ENCODE data around the gene MYO3A.
"Not testable (repeated sequence)": the region's sequence is repeated elsewhere in the genome, so short reads cannot be mapped to it uniquely, and the experiment has no call there.

MYO3A gene

DNA sequence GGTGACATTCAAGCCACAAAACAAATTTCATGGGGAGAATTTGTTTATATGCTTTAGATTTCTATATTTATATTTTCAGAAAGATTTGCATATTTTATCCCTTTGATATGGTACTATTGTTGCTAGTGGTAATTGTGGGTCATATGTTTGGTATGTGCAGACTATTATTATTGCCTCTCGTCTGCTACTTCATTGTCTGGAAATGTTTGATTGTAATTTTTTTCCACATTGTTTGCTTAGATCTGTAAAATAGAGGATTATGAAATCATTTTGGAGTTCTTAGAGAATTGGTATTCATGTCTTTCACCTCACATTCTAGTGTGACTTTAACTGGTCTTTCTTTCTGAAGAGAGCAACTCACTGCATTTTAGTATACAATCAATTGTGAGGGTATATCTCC lies 44.7 kb downstream of the MYO3A start:
- DNase-seq = no peak

GRCh38 chr10:25982107-25982506 lies 48.1 kb downstream of the MYO3A start:
- DNase-seq = no peak

DNA sequence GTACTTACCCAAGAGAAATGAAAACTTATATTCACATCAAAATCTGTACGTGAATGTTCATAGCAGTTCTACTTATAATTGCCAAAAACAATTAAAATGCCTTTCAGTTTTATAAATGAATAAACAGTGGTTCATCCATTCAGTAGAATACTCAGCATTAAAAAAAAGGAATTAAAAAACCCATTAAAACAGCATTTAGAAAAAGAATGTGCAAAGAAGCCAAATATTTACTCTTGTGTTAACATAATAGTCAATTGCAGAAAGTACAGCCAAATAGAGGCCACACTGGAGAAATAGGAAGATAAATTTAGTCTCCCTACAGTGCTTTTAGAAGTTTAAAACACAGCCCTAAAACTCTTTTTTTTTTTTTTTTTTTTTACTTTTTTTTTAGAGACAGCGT lies 54.6 kb downstream of the MYO3A start:
- no peak for DNase-seq

GRCh38 chr10:25989951-25990350 lies 55.9 kb downstream of the MYO3A start:
- DNase-seq = no peak

- DNase-seq = no peak
These were observed 65.4 kb downstream of the MYO3A start for GRCh38 chr10:25999295-25999981.

GRCh38 chr10:26000971-26001370 lies 66.9 kb downstream of the MYO3A start:
- DNase-seq = no peak

DNA sequence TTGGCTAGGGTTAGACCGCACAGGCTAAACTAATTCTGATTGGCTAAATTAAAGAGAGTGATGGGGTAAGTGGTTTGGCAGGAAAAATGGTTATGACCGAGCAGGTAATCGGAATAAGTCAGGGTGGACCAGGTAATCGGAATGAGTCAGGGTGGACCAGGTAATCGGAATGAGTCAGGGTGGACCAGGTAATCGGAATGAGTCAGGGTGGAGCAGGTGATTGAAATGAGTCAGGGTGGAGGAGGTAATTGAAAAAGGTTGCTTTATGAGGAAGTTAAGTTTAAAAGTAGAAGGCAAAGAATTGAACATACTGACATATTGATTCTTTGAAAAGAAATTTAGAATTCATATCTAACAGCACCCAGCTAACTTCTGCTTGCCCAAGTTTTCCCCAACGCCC lies 68.4 kb downstream of the MYO3A start:
- DNase-seq = not testable (repeated sequence)

DNA sequence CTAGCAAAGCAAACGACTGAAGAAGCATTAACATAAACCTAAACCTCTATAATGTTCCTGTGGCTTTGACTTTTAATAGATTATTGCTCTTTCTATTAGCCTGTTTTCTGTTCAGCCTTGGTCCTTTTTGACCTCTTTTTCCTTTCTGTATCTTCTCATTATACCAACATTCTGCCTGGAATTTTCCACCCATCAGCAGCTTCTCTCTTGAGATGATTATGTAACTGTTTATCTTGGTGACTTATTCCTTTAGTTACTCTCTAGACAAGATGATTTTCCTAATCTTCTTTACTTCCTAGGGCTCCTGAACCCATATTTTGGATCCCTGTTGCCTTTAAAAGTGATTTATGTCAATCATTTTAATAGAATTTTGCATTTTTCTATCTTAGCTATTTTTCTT lies 81.1 kb downstream of the MYO3A start:
- DNase-seq = no peak

GRCh38 chr10:26022831-26023230 lies 88.8 kb downstream of the MYO3A start:
- no peak for DNase-seq

DNA sequence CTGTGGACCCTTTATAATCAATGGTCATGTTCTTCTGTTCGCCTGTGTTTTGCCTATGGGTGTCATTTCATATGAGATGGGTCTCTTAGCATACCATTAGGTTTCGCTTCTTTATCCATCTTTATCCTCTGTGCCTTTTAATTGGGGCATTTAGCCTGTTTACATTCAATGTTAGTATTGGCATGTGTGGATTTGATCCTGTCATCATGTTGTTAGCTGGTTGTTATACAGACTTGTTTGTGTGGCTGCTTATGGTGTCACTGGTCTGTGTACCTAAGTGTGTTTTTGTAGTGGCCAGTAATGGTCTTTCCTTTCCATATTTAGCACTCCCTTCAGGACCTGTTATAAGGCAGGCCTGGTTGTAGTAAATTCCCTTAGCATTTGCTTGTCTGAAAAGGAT lies 90.3 kb downstream of the MYO3A start:
- no peak for DNase-seq

GRCh38 chr10:26025523-26025922 lies 91.5 kb downstream of the MYO3A start:
- DNase-seq = no peak

GRCh38 chr10:26029858-26030257 lies 95.8 kb downstream of the MYO3A start:
- DNase-seq = no peak

DNA sequence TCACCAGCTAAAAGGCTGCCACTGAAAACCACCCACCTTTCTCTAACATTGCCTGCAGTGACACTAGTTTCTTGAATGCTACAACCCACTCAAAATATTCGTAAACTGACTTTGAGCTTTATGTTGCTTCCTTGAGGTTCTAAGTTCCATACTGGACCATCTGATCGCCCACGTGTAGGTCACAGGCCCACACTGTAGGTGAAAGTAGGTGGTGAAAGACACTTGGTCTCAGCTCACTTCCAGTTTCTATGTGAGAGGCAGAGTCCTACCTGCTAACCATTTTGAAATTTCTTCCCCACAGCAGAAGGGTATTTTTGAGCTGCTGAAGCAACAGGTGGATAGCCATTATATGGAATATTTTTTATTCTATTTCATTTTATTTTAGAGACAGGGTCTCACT lies 97.3 kb downstream of the MYO3A start:
- DNase-seq = no peak

DNA sequence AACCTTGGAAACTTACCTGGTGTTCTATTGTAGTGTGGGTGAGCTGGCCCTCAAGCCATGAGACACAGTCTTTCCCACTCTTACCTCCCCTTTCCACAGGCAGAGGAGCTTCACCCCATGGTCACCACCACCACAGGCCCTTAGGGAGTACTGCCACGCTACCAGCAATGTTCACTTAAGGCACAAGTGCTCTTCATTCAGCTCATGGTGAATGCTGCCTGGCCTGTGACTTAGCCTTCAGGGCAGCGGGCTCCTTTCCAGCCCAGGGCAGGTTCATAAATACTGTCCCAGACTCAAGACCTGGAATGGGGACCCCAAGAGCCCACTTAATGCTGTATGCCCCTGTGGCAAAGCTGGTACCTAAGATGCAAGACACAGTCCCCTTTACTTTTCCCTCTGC lies 109.4 kb downstream of the MYO3A start:
- no peak for DNase-seq

DNA sequence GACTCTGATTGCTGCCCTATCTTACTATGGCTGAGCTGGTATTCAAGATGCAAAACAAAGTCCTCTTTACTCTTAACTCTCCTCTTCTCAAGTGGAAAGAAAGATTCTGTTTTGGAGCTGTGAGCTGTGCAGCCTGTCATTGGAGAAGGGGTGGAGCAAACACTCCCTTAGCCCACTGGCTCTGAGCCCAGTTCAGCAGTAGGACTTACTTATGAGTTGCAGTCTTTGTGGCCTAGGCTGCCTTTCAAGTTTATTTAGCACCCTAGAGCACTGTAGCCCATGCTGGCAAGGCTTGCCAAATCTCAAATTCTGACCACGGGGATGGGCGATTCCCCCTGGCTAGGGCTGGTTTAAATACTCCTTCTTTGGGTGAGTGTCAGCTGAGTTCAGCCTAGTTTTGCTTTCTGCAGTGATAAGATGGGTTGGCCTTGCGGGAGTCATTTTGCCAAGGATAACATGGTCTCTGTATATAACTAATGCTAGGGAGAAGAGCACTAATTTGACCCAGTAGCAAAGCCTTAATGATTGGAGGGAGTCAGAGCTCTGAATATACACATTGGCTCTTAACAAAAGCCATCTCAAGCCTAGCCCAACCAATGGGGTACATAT lies 110.2 kb downstream of the MYO3A start:
- DNase-seq = no peak

DNA sequence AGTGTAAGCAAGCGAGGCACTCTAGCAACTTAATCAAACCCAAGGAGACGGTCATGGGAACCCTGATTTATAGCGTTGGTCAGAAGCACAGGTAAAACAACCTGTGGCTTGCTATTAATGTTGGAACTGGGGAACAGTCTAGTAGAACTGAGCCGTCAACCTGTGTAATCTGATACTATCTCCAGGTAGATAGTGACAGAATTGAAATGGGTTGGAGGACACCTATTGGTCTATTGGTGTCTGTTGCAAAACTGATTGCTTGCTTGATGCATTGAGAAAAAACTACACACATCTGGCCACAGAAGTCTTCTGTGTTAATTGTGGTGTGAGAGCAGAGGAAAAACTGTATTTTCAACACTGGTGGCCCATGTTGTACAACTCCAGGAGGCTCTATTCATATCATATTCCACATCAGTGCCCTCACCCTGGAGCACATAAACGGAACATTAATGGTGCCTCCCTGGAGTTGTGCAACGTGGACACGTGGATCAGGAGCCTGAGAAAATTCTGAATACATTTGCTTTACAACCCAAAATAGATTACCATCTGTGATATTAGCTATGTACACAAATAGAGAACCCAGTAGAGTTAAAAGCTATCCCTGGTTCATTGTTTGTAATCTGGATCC lies 112.2 kb downstream of the MYO3A start:
- DNase-seq = no peak

DNA sequence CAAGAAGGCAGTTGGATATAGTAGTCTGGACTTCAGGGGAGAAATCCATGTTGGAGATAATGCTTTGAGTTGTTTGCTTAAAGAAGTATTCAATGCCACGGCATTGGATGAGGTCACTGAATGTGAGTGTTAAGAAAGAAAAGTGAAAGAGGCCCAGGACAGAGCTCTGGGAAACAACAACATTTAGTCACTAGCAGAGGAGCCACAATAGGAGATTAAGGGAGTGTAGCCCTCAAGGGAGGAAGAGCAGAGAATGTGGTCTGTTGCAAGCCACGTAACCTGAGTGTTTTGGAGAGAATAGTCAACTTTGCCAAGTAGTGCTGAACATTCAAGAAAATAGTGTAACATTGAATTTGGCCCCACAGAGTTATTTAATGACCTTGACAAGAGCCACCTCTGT lies 114.7 kb downstream of the MYO3A start:
- DNase-seq = no peak

DNA sequence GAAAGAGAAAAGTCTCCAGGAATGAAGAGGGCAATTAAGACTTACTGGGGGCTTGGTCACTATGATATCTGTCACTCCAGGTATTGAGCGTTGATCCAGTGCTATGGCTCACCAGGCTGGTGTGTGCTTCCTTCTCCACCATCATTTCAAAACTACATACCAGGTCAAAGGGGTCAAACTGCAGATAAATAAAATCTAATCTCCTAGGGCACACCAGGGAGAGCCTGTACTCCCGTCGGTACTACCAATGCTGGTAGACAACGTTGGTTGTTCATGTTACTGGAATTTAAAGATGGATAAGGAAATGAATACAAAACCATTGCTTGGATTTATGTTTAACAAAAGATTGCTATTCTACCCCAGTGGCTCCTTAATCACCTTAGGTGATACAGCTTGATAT lies 118.3 kb downstream of the MYO3A start:
- no peak for DNase-seq

GRCh38 chr10:26057466-26057865 lies 123.4 kb downstream of the MYO3A start:
- no peak for DNase-seq

DNA sequence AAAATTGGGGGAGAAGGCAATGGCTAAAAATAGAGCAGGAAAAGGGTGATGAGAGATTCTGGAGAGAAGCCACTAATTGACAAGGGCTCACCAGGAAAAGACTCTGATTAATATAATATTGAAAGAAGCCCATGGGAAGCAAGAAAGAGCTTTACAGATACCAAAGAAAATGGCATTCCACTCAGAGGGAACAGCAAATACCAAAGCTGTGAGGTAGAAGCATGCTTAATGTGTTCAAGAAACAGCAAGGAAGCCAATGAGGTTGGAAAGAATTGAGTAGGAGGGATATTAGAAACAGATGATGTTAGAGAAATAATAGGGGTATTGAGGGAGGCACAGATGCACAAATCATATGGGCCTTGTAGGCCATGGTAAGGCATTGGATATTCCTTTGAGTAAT lies 130.1 kb downstream of the MYO3A start:
- DNase-seq = no peak

DNA sequence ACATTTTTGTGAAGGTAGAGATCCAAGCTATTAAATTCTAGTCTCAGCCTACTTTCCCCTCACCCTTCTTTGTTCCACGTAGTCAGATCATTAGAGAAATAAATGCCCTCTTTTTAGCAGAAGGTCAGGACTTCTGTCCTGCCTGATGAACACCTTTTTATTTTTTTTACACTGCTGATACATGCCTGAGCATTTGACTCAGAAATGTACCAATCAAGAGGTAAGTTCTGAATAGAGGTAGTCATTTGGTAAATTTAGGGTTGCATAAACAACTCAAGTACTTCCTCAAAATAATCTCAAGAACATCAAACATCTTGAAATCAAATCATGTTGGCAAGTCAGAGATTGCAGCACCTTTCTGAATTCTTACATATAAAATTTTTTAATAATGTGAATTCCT lies 133.7 kb downstream of the MYO3A start:
- DNase-seq = no peak

DNA sequence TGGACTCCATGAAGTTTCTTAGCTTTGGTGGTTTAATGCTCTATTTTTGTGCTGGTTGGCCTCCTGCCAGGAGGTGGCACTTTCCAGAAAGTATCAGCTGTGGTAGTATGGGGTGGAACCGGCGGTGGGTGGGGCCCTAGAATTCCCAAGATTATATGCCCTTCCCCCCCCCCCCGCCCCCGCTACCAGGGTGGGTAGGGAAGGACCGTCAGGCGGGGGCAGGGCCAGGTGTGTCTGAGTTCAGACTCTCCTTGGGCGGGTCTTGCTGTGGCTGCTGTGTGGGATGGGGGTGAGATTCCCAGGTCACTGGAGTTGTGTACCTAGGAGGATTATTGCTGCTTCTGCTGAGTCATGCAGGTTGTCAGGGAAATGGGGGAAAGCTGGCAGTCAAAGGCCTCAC lies 146.9 kb downstream of the MYO3A start:
- DNase-seq = not testable (repeated sequence)

GRCh38 chr10:26081459-26081858 lies 147.4 kb downstream of the MYO3A start:
- no peak for DNase-seq

- no peak for DNase-seq
These were observed 151.5 kb downstream of the MYO3A start for GRCh38 chr10:26085549-26085948.

DNA sequence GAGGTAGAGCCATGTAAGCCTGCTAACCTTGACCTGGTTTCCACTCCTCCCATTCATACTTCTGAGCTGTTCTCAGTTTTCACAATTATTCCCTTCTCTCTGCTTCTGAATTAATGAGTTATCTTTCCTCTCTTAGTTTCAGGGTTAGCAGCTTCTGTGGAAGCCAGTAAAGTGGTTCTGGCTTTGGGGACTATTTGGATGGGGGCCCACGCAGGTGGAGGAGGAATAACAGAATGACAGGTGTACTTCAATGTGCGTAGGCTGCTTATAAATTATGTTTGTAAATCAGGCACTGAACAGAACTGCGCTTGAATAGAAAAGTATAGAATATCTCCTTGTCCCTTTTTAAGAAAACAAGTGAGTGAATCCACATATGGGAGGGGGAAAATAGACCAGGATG lies 153.6 kb downstream of the MYO3A start:
- DNase-seq = no peak
